ENCODE data around the gene CES4A.

- TF ChIP-seq NBN (IDR thresholded peaks at IDR 0.05; ENCODE audit: low read depth) (no peak), SIN3A (IDR thresholded peaks at IDR 0.05; ENCODE audit: borderline replicate concordance in 2 of 2, control insufficient read depth in 1 of 2, low read depth in 2 of 2, low read length in 2 of 2) (no peak), MEF2D (tag; conservative IDR thresholded peaks at IDR 0.05; ENCODE audit: low read depth) (no peak), MYC (IDR thresholded peaks at IDR 0.05; ENCODE audit: low read depth, low read length) (no peak), MYC (CRISPR knock-in tag; IDR thresholded peaks at IDR 0.05; ENCODE audit: borderline replicate concordance, low read depth) (no peak), PHF21A (IDR thresholded peaks at IDR 0.05; ENCODE audit: borderline replicate concordance, low read depth) (no peak), CTCF (IDR thresholded peaks at IDR 0.05 in 2 of 3, conservative IDR thresholded peaks at IDR 0.05 in 1 of 3; ENCODE audit: insufficient read depth in 2 of 3, low read depth in 1 of 3, low read length in 3 of 3) (peak; percentile 76 to 94 (median 92)), HDAC6 (IDR thresholded peaks at IDR 0.05; ENCODE audit: low read depth, low read length) (no peak), MAX (CRISPR knock-in tag; IDR thresholded peaks at IDR 0.05) (no peak)
These were observed 40.9 kb upstream of the CES4A start for GRCh38 chr16:66947302-66948065.

Measured in K562 (cell line).